Effector memory CD8-positive, alpha-beta T cell (primary cell): ENCODE results near the gene ATG16L2.

Experiments
- ATAC-seq: fragments of 150-1000 bp; cut with Tn5 transposase; replicated peaks from 2 replicates; pipeline ENCODE4 v1.10.0; 2021; ENCODE audit warnings: mild to moderate bottlenecking, moderate library complexity
- DNase-seq, 3 experiments: peaks; one replicate each; pipeline ENCODE4 v3.0.0; 2021
- H3K27ac Mint-ChIP-seq, 2 donors: one replicate each; pipeline ENCODE4 v1.8.0; 2022; ENCODE audit warnings: mild to moderate bottlenecking in 2 of 2, mixed read lengths in 2 of 2, moderate library complexity in 2 of 2
- H3K27me3 Mint-ChIP-seq, 2 donors: one replicate each; pipeline ENCODE4 v1.8.0; 2022; ENCODE audit warnings: mixed read lengths in 2 of 2
- H3K36me3 Mint-ChIP-seq: one replicate; pipeline ENCODE4 v1.8.0; 2022; ENCODE audit warnings: mild to moderate bottlenecking, moderate library complexity, mixed read lengths; ENCODE audit not compliant: insufficient read depth
- H3K4me1 Mint-ChIP-seq, 2 donors: one replicate each; pipeline ENCODE4 v1.8.0; 2022; ENCODE audit warnings: low read depth in 2 of 2, mixed read lengths in 2 of 2
- H3K4me3 Mint-ChIP-seq, 2 donors: one replicate each; pipeline ENCODE4 v1.8.0; 2022; ENCODE audit warnings: mild to moderate bottlenecking in 2 of 2, mixed read lengths in 2 of 2, moderate library complexity in 2 of 2
- H3K9me3 Mint-ChIP-seq, 2 donors: one replicate each; pipeline ENCODE4 v1.8.0; 2022; ENCODE audit warnings: mixed read lengths in 2 of 2

Gene ATG16L2

DNA sequence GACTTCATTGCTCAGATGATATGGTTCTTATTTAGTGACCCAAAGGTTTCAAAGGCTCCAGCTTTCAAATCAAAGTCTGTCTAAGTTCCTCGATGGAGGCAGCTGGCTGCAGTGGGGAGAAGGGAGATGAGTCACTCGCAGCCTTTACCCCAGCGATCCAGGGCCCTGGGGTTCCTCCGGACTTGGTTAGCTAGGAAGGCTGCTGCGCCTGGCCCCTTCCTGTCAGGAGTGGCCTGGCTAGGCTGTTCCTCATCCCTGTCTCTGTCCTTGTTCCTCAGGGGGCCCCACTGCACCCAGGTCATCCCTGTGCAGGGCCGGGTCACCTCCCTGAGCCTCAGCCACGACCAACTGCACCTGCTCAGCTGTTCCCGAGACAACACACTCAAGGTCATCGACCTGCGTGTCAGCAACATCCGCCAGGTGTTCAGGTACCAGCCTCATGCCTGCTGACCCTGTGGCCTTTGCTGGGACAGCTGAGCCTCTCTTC lies 13.9 kb downstream of the ATG16L2 start:
- Mint-ChIP-seq H3K4me3 (peak overlapping the region in 1 of 2 donors; percentile 69), H3K4me1 (peaks cover 25 to 32% of the 10 kb centered on the region in 2 donors), H3K36me3 (peaks cover 49% of the 10 kb centered on the region), H3K9me3 (no peaks in the 10 kb centered on the region), H3K27ac (peak overlapping the region; percentile 86 to 96), H3K27me3 (no peaks in the 10 kb centered on the region)
- ATAC-seq (peak; percentile 39), DNase-seq (no peak)

- Mint-ChIP-seq H3K9me3 (no peaks in the 10 kb centered on the region), H3K27ac (peak overlapping the region; percentile 86 to 96), H3K27me3 (no peaks in the 10 kb centered on the region), H3K4me3 (peak overlapping the region in 1 of 2 donors; percentile 69), H3K36me3 (peaks cover 45% of the 10 kb centered on the region), H3K4me1 (peaks cover 23 to 29% of the 10 kb centered on the region in 2 donors)
- ATAC-seq (no peak), DNase-seq (no peak)
Observed at GRCh38 chr11:72828692-72829101, 14.5 kb downstream of the ATG16L2 start.

DNA sequence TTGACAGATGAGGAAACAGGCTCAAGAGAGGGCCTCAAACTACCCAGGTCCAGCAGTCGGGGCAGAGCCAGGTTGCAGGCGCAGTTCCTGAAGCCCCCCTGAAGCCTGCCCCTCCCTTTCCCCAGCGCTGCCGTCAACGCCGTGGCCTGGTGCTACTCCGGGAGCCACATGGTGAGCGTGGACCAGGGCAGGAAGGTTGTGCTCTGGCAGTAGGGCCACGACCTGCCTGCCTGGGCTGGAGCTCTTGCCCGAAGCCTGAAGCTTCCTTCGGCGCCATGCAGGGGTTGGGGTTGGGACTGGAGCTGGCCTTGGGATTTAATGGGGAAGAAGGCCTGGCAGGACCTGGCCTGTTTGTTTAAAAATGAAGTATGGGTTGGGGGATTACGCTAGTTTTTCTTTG lies 15.0 kb downstream of the ATG16L2 start:
- ATAC-seq: no peak
- Mint-ChIP-seq H3K27me3 (no peaks in the 10 kb centered on the region), H3K4me1 (peaks cover 22 to 28% of the 10 kb centered on the region in 2 donors)

GRCh38 chr11:72829884-72830533 lies 15.8 kb downstream of the ATG16L2 start:
- Mint-ChIP-seq H3K36me3 (peaks cover 38% of the 10 kb centered on the region), H3K9me3 (no peaks in the 10 kb centered on the region), H3K27ac (peak overlapping the region; percentile 88 to 96), H3K4me1 (peaks cover 21 to 28% of the 10 kb centered on the region in 2 donors), H3K27me3 (no peaks in the 10 kb centered on the region), H3K4me3 (no peak overlapping the region)
- ATAC-seq: no peak
- no peak for DNase-seq

More for the DNA sequence above, 15.0 kb downstream of the ATG16L2 start:
- Mint-ChIP-seq H3K4me3 (peak overlapping the region in 1 of 2 donors; percentile 69), H3K36me3 (peaks cover 42% of the 10 kb centered on the region), H3K27ac (peak overlapping the region; percentile 86 to 96), H3K9me3 (no peaks in the 10 kb centered on the region)
- no peak for DNase-seq

DNA sequence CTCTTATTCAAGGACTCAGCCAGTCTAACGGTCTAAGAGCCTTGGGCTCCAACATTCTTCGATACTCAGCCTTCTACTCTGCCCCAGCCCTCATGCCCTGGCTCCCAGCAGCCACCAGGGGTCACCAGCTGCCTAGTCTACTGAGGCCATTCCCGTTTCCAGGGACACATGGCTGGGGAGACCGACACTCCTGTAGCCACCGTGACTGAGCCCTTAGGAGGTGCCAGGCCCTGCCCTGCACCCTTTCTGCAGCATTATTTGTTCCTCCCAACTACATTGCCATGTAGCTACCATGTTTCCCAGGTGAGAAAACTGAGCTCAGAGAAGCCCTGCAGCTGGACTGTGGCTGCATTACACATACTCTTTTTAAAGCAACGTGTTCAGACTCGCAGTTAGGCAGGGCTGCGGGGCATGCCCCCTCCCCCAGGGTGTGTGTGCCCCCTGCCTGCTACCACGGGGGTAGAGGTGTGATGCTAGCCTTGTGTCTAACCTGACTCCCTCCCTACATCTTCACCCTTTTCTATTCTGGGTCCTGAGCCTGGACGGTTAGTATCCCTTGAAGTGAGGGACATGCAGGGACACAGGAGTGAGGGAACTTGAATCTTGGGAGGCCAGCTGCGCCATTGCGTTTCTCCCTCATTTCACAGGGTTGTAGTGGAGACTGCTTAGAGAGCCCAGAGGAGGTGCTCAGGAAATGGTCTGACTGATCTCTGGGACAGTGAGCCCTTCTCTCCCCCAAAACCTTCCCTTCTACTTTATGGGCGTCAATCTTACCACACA lies 17.5 kb downstream of the ATG16L2 start:
- peaks cover 40% of the 10 kb centered on the region for H3K36me3 Mint-ChIP-seq
- no peak overlapping the region for H3K4me3 Mint-ChIP-seq
- DNase-seq: peak; percentile 34 to 52 (median 40)
- ATAC-seq: peak; percentile 70
- H3K9me3 Mint-ChIP-seq: no peaks in the 10 kb centered on the region
- H3K27ac Mint-ChIP-seq: peak overlapping the region; percentile 62 to 96
- peaks cover 25 to 28% of the 10 kb centered on the region in 2 donors for H3K4me1 Mint-ChIP-seq
- H3K27me3 Mint-ChIP-seq: no peaks in the 10 kb centered on the region

DNA sequence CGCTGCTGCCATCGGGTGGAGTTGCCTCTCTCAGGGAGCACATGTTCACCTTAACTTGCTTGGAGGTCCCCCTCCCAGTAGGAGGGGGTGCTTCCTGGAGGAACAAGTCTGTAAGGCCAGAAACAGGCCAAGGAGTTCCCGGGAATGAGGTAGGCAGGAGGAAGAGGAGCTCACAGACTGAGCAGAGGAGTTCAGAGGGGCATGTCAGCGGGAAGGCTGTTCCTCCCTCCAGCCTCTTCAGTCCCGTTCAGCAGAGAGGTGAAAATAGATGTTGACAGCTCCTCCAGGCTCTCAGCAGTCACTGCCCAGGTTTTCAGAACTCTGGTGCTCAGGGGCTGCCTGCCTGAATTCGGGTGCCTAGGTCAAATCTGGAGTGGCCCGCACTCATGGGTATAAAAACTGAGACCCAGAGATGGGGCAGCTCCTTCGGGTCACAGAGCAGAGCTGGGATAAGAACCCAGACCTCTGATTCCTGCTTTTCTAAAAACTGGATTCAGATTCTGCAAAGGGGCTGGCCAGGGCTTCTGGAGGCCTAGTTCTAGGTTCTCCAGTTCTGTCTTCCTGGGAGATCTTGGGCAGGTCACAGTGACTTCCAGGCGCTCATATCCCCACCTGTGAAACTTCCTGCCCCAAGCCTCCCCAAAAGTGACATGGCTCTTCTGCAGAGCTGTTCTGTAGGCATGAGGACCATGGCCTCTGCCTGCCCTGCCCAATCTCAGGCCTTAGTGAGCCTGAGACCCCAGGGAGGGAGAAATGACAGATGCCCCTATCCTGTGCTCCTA lies 18.3 kb downstream of the ATG16L2 start:
- no peaks in the 10 kb centered on the region for H3K9me3 Mint-ChIP-seq
- peaks cover 40% of the 10 kb centered on the region for H3K36me3 Mint-ChIP-seq

GRCh38 chr11:72833083-72833733 lies 19.0 kb downstream of the ATG16L2 start:
- no peaks in the 10 kb centered on the region for H3K27me3 Mint-ChIP-seq
- ATAC-seq: no peak
- no peak overlapping the region for H3K4me3 Mint-ChIP-seq
- peaks cover 40% of the 10 kb centered on the region for H3K36me3 Mint-ChIP-seq
- H3K27ac Mint-ChIP-seq: peak overlapping the region; percentile 89 to 96
- no peaks in the 10 kb centered on the region for H3K9me3 Mint-ChIP-seq
- DNase-seq: no peak
- H3K4me1 Mint-ChIP-seq: peaks cover 17 to 19% of the 10 kb centered on the region in 2 donors

More for the DNA sequence above, 18.3 kb downstream of the ATG16L2 start:
- no peaks in the 10 kb centered on the region for H3K27me3 Mint-ChIP-seq
- ATAC-seq (no peak), DNase-seq (no peak)
- peak overlapping the region; percentile 89 to 96 for H3K27ac Mint-ChIP-seq
- H3K4me1 Mint-ChIP-seq: peaks cover 22 to 23% of the 10 kb centered on the region in 2 donors
- no peak overlapping the region for H3K4me3 Mint-ChIP-seq

DNA sequence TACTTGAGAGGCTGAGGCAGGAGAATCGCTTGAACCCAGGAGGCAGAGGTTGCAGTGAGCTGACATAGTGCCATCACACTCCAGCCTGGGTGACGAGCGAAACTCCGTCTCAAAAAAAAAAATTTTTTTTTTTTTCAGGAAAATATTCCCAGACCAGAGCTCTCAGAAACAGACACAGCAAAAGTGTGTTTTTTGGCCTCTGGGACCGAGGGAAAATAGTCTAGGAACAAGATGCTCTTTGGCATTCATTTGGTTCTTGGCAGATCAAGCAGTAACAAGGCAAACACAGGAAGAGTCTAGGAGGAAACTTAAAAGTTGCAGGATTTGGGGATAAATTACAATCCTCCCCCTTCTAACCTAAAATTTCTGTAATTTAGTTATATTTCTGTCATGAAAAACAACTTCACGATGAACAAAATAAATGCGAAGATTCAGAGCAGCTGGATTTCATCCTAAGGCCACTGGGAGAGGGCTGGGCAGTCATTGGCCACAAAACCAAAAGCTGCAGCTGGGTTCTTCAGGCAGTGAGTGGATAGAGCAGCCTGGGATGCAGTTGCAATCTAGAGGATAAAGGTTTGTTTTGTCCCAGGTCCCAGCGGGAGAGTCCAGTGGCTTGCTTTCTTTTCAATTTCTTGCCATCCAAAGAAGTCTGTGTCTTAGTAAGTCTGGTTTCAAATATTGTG lies 19.7 kb downstream of the ATG16L2 start:
- Mint-ChIP-seq H3K4me3 (no peak overlapping the region), H3K36me3 (peaks cover 39% of the 10 kb centered on the region), H3K27me3 (no peaks in the 10 kb centered on the region), H3K4me1 (peaks cover 15 to 18% of the 10 kb centered on the region in 2 donors), H3K9me3 (no peaks in the 10 kb centered on the region), H3K27ac (peak overlapping the region; percentile 67 to 96)
- no peak for DNase-seq
- no peak for ATAC-seq

DNA sequence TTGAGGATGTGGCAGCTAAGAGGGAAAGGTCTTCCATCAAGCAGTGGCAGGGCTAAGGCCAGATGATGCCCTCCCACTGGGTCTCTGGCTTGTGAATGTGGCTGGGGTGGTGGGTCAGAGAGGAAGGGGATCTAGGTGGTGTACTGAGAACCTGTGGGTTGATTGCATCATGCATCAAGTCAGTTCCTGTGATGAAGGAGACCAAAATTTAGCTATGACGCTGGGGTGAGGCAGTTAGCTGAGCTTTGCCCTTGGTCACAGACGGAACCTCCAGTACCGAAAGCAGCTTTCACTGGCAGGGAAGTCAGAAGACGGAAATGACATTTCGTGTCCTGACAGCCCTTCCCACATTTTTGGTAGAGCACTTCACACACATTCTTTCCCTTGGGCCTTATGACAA lies 20.7 kb downstream of the ATG16L2 start:
- ATAC-seq (no peak), DNase-seq (no peak)
- Mint-ChIP-seq H3K27ac (peak overlapping the region; percentile 59 to 87), H3K4me1 (peaks cover 13 to 20% of the 10 kb centered on the region in 2 donors), H3K36me3 (peaks cover 34% of the 10 kb centered on the region), H3K4me3 (no peak overlapping the region), H3K9me3 (no peaks in the 10 kb centered on the region), H3K27me3 (no peaks in the 10 kb centered on the region)

GRCh38 chr11:72836111-72836510 lies 21.9 kb downstream of the ATG16L2 start:
- Mint-ChIP-seq H3K27me3 (no peaks in the 10 kb centered on the region), H3K4me3 (no peak overlapping the region), H3K36me3 (peaks cover 29% of the 10 kb centered on the region), H3K4me1 (peaks cover 13 to 17% of the 10 kb centered on the region in 2 donors), H3K27ac (peak overlapping the region; percentile 59 to 87), H3K9me3 (no peaks in the 10 kb centered on the region)
- ATAC-seq: no peak
- no peak for DNase-seq

- DNase-seq (no peak), ATAC-seq (no peak)
- no peaks in the 10 kb centered on the region for H3K9me3 Mint-ChIP-seq
- H3K4me3 Mint-ChIP-seq: no peak overlapping the region
- H3K36me3 Mint-ChIP-seq: peaks cover 30% of the 10 kb centered on the region
- H3K27me3 Mint-ChIP-seq: no peaks in the 10 kb centered on the region
- H3K4me1 Mint-ChIP-seq: peaks cover 8 to 11% of the 10 kb centered on the region in 2 donors
- H3K27ac Mint-ChIP-seq: peak overlapping the region in 1 of 2 donors; percentile 72
Observed at GRCh38 chr11:72838691-72839305, 24.6 kb downstream of the ATG16L2 start.

- Mint-ChIP-seq H3K36me3 (peaks cover 20% of the 10 kb centered on the region), H3K27ac (no peak overlapping the region), H3K4me3 (no peak overlapping the region), H3K4me1 (peaks cover 6 to 8% of the 10 kb centered on the region in 2 donors), H3K27me3 (no peaks in the 10 kb centered on the region), H3K9me3 (no peaks in the 10 kb centered on the region)
- ATAC-seq (no peak), DNase-seq (no peak)
Observed at GRCh38 chr11:72840780-72841179, 26.6 kb downstream of the ATG16L2 start.
